Measurements from ENCODE around the gene SLC44A5.

- TF ChIP-seq EZH2 (IDR thresholded peaks at IDR 0.05; ENCODE audit: borderline replicate concordance, low read depth, low read length, poor library complexity, severe bottlenecking) = no peak
- TF ChIP-seq CTCF (conservative IDR thresholded peaks at IDR 0.05; ENCODE audit: low read depth, low read length) = no peak
These were observed 439.0 kb downstream of the SLC44A5 start for GRCh38 chr1:75171876-75172275.
